Measurements from ENCODE around the gene MAN2A2. TPM values are rescaled to one million over a fixed set of nuclear protein-coding genes. Genes with fewer than 3 reads are reported as not detected.
A peak's percentile ranks its signal among the peaks of the same experiment; 100 is the strongest.

MAN2A2 gene
- polyA plus RNA-seq, 3 donors = 6.6 to 318 (median 7.3) TPM

GRCh38 chr15:90859234-90860131, 43.6 kb upstream of the MAN2A2 start:
- Histone ChIP-seq H3K36me3 (replicated peaks in 1 of 2; ENCODE audit: control insufficient read depth in 1 of 2, insufficient read depth in 2 of 2, low read length in 2 of 2) (no peaks in the 10 kb centered on the region), H2AFZ (ENCODE audit: insufficient read depth, low read depth, low read length, poor library complexity, severe bottlenecking) (peak overlapping the region; percentile 59), H4K20me1 (ENCODE audit: insufficient read depth, low read length) (no peaks in the 10 kb centered on the region), H3K4me1 (ENCODE audit: control insufficient read depth in 1 of 2, insufficient read depth in 2 of 2, low read length in 2 of 2) (peaks cover 52 to 74% of the 10 kb centered on the region in 2 donors), H3K9me3 (replicated peaks in 1 of 2; ENCODE audit: control insufficient read depth in 1 of 2, insufficient read depth in 1 of 2, low read length in 2 of 2) (no peaks in the 10 kb centered on the region), H3K27me3 (ENCODE audit: control insufficient read depth in 2 of 2, insufficient read depth in 2 of 2, low read length in 2 of 2) (no peaks in the 10 kb centered on the region), H3K79me2 (ENCODE audit: insufficient read depth, low read length) (no peaks in the 10 kb centered on the region), H3K9ac (ENCODE audit: insufficient read depth, low read length, poor library complexity, severe bottlenecking) (no peak overlapping the region), H3K4me2 (replicated peaks; ENCODE audit: extremely low read depth, low read length, poor library complexity, severe bottlenecking) (peak overlapping the region; percentile 34), H3K4me3 (replicated peaks in 1 of 3; ENCODE audit: low read depth in 2 of 3, low read length in 3 of 3) (peak overlapping the region in 1 of 3 experiments; percentile 29), H3K27ac (ENCODE audit: low read depth in 1 of 2, low read length in 2 of 2) (peak overlapping the region; percentile 0 to 80)
- TF ChIP-seq CTCF (IDR thresholded peaks at IDR 0.05) = no peak
- peaks cover 0 to 3% (median 0%) of the 10 kb centered on the region in 7 donors for H3K9me3 Mint-ChIP-seq
- peak overlapping the region in 1 of 2 donors; percentile 59 for H3K4me3 Mint-ChIP-seq
- H3K27me3 Mint-ChIP-seq (ENCODE audit: low read depth in 3 of 3) = peaks cover 0 to 9% (median 4%) of the 10 kb centered on the region in 3 donors
- H3K4me1 Mint-ChIP-seq = peaks cover 64% of the 10 kb centered on the region
- DNase-seq = peak in 1 of 3 donors; percentile 23
- WGBS (ENCODE audit: insufficient coverage) = 53% methylated on average over 5 of the region's 10 CpGs
- H3K36me3 Mint-ChIP-seq = peaks cover 6 to 15% of the 10 kb centered on the region in 2 donors
- intact Hi-C loops (cut with micrococcal nuclease) = loop anchor here in 1 of 2 donors (10.0 kb wide), 1 partner anchor 295 kb away; no protein-coding TSS in a partner anchor
- H3K27ac Mint-ChIP-seq = peak overlapping the region; percentile 74 to 94 (median 78)

GRCh38 chr15:90860450-90860849, 42.7 kb upstream of the MAN2A2 start:
- Mint-ChIP-seq H3K4me1 (peaks cover 57% of the 10 kb centered on the region), H3K9me3 (peaks cover 0 to 3% (median 0%) of the 10 kb centered on the region in 7 donors), H3K4me3 (no peak overlapping the region), H3K36me3 (peaks cover 0 to 5% of the 10 kb centered on the region in 2 donors), H3K27ac (peak overlapping the region in 6 of 7 donors; percentile 71 to 94 (median 77)), H3K27me3 (ENCODE audit: low read depth in 3 of 3) (peaks cover 0 to 8% (median 2%) of the 10 kb centered on the region in 3 donors)
- TF ChIP-seq CTCF (IDR thresholded peaks at IDR 0.05) = no peak
- Histone ChIP-seq H3K27me3 (ENCODE audit: control insufficient read depth in 2 of 2, insufficient read depth in 2 of 2, low read length in 2 of 2) (no peaks in the 10 kb centered on the region), H3K4me1 (ENCODE audit: control insufficient read depth in 1 of 2, insufficient read depth in 2 of 2, low read length in 2 of 2) (peaks cover 58 to 71% of the 10 kb centered on the region in 2 donors), H3K9ac (ENCODE audit: insufficient read depth, low read length, poor library complexity, severe bottlenecking) (no peak overlapping the region), H3K79me2 (ENCODE audit: insufficient read depth, low read length) (no peaks in the 10 kb centered on the region), H3K36me3 (replicated peaks in 1 of 2; ENCODE audit: control insufficient read depth in 1 of 2, insufficient read depth in 2 of 2, low read length in 2 of 2) (no peaks in the 10 kb centered on the region), H4K20me1 (ENCODE audit: insufficient read depth, low read length) (no peaks in the 10 kb centered on the region), H3K4me2 (replicated peaks; ENCODE audit: extremely low read depth, low read length, poor library complexity, severe bottlenecking) (no peak overlapping the region), H3K4me3 (replicated peaks in 1 of 3; ENCODE audit: low read depth in 2 of 3, low read length in 3 of 3) (no peak overlapping the region), H2AFZ (ENCODE audit: insufficient read depth, low read depth, low read length, poor library complexity, severe bottlenecking) (no peak overlapping the region), H3K27ac (ENCODE audit: low read depth in 1 of 2, low read length in 2 of 2) (peak overlapping the region in 1 of 2 donors; percentile 80), H3K9me3 (replicated peaks in 1 of 2; ENCODE audit: control insufficient read depth in 1 of 2, insufficient read depth in 1 of 2, low read length in 2 of 2) (no peaks in the 10 kb centered on the region)
- intact Hi-C loops (cut with micrococcal nuclease) = loop anchor here in 1 of 2 donors (10.0 kb wide), 1 partner anchor 296 kb away; no protein-coding TSS in a partner anchor
- no peak for DNase-seq
- 69% methylated on average over 3 of the region's 7 CpGs for WGBS (ENCODE audit: insufficient coverage)
